Neuronal stem cell (in vitro differentiated cells): ENCODE results near the gene PER2.
A peak's percentile ranks its signal among the peaks of the same experiment; 100 is the strongest.

Source experiments
- DNase-seq: peaks from one replicate; pipeline ENCODE4 v3.0.0-alpha.2; 2013; ENCODE audit warnings: low spot score
- H2AFZ ChIP-seq: one replicate; pipeline ENCODE4 v1.6.1; 2013; ENCODE audit warnings: mild to moderate bottlenecking, low read length, inconsistent platforms
- H2AK5ac ChIP-seq: 2 replicates; pipeline ENCODE4 v1.6.1; 2013; ENCODE audit warnings: low read depth, mild to moderate bottlenecking, inconsistent platforms, low read length, moderate library complexity, mixed read lengths
- H2BK120ac ChIP-seq: 2 replicates; pipeline ENCODE4 v1.6.1; 2013; ENCODE audit warnings: low read depth, mild to moderate bottlenecking, inconsistent platforms, low read length, moderate library complexity, mixed read lengths
- H2BK12ac ChIP-seq: one replicate; pipeline ENCODE4 v1.6.1; 2013; ENCODE audit warnings: low read length, inconsistent platforms
- H2BK15ac ChIP-seq: 2 replicates; pipeline ENCODE4 v1.6.1; 2013; ENCODE audit warnings: mild to moderate bottlenecking, low read length, inconsistent platforms, mixed read lengths
- H2BK5ac ChIP-seq: one replicate; pipeline ENCODE4 v1.6.1; 2013; ENCODE audit warnings: inconsistent platforms, mild to moderate bottlenecking, low read length, moderate library complexity
- H3K14ac ChIP-seq: one replicate; pipeline ENCODE4 v1.6.1; 2013; ENCODE audit warnings: low read length, inconsistent platforms
- H3K18ac ChIP-seq: 2 replicates; pipeline ENCODE4 v1.6.1; 2013; ENCODE audit warnings: low read length, inconsistent platforms
- H3K23ac ChIP-seq: 2 replicates; pipeline ENCODE4 v1.6.1; 2013; ENCODE audit warnings: low read depth, mild to moderate bottlenecking, mixed read lengths, low read length, inconsistent platforms; ENCODE audit not compliant: poor library complexity
- H3K27ac ChIP-seq: replicated peaks from 3 replicates; pipeline ENCODE4 v1.5.1; 2013; ENCODE audit warnings: low read length, inconsistent platforms
- H3K27me3 ChIP-seq, 3 experiments: 2 replicates each; pipeline ENCODE4 v1.6.1; 2013; ENCODE audit warnings: low read length in 3 of 3, mild to moderate bottlenecking in 2 of 3, inconsistent platforms in 1 of 3, low read depth in 1 of 3, mixed read lengths in 1 of 3, moderate library complexity in 1 of 3; ENCODE audit not compliant: control insufficient read depth in 3 of 3, insufficient read depth in 3 of 3
- H3K36me3 ChIP-seq, 2 donors: replicated peaks in 1 of 2; 2 replicates each; pipeline ENCODE4 v1.6.1; 2013; ENCODE audit warnings: low read length in 2 of 2; ENCODE audit not compliant: control insufficient read depth in 2 of 2, insufficient read depth in 2 of 2
- H3K4ac ChIP-seq: 2 replicates; pipeline ENCODE4 v1.6.1; 2013; ENCODE audit warnings: inconsistent platforms, mild to moderate bottlenecking, low read length, moderate library complexity
- H3K4me1 ChIP-seq, 2 donors: 1 replicate in 1 of 2; 2 replicates in 1 of 2; pipeline ENCODE4 v1.6.1; 2013; ENCODE audit warnings: low read length in 2 of 2, low read depth in 1 of 2; ENCODE audit not compliant: control insufficient read depth in 2 of 2, insufficient read depth in 1 of 2
- H3K4me2 ChIP-seq: one replicate; pipeline ENCODE4 v1.6.1; 2013; ENCODE audit warnings: mild to moderate bottlenecking, low read length, inconsistent platforms; ENCODE audit not compliant: insufficient read depth, poor library complexity, severe bottlenecking
- H3K4me3 ChIP-seq, 2 donors: 2 replicates each; pipeline ENCODE4 v1.5.1; 2013; ENCODE audit warnings: low read length in 2 of 2, mild to moderate bottlenecking in 2 of 2, inconsistent platforms in 1 of 2, moderate library complexity in 1 of 2
- H3K79me1 ChIP-seq: one replicate; pipeline ENCODE4 v1.6.1; 2013; ENCODE audit warnings: low read depth, mild to moderate bottlenecking, inconsistent platforms, low read length, moderate library complexity
- H3K9ac ChIP-seq: one replicate; pipeline ENCODE4 v1.6.1; 2013; ENCODE audit warnings: mild to moderate bottlenecking, low read depth, low read length, inconsistent platforms; ENCODE audit not compliant: poor library complexity
- H3K9me3 ChIP-seq, 2 donors: replicated peaks in 1 of 2; 2 replicates each; pipeline versions ENCODE3 to v1.6.1; 2013; ENCODE audit warnings: low read length in 2 of 2, mild to moderate bottlenecking in 2 of 2, inconsistent platforms in 1 of 2, low read depth in 1 of 2, mixed read lengths in 1 of 2, moderate library complexity in 1 of 2; ENCODE audit not compliant: control insufficient read depth in 2 of 2, insufficient read depth in 1 of 2
- H4K8ac ChIP-seq: one replicate; pipeline ENCODE4 v1.6.1; 2013; ENCODE audit warnings: low read depth, mild to moderate bottlenecking, inconsistent platforms, low read length, moderate library complexity
- H4K91ac ChIP-seq: one replicate; pipeline ENCODE4 v1.6.1; 2013; ENCODE audit warnings: low read length, low read depth, mild to moderate bottlenecking, inconsistent platforms; ENCODE audit not compliant: poor library complexity
- WGBS, 2 donors: extraction: QIAGEN DNeasy Blood & Tissue Kit; methylation state at CpG; one replicate each; pipeline ENCODE4 v1.1.7; 2013; ENCODE audit warnings: missing lambda C conversion rate in 2 of 2, mixed read lengths in 1 of 2; ENCODE audit not compliant: insufficient read length in 2 of 2, insufficient replicate concordance in 1 of 2; ENCODE audit errors: extremely low coverage in 2 of 2; 5-methylcytosine and 5-hydroxymethylcytosine counted together

Gene PER2

DNA sequence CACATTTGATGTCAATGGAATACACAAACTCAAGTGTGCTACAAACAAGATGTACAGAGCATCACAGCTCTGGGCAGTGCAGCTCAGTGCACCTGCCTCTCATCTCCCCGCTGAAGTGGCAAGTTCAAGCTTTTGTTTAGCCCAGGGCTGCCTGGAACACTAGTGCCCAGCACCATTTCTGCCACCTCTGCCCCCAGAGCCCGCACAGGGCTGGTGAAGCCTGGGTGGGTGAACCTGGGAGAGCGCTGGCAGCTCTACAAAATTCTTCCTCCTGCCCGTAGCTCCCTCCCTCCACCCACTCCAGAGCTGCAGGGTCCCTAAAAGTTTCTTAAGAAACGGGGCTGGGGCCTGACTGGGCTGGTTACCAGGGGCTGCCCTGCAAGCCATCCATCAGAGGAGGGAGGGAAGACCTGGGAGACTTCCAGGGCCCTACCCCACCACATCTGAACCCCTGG is 50.1 kb downstream of the PER2 start:
- Histone ChIP-seq H3K18ac (no peak overlapping the region), H4K8ac (no peak overlapping the region), H3K36me3 (peaks cover 0 to 6% of the 10 kb centered on the region in 2 donors), H2BK5ac (peak overlapping the region; percentile 46), H2BK12ac (no peak overlapping the region), H3K4me3 (peak overlapping the region in 1 of 2 donors; percentile 82), H2AFZ (no peak overlapping the region), H3K9ac (no peak overlapping the region), H3K79me1 (peaks cover 5% of the 10 kb centered on the region), H3K27ac (no peak overlapping the region), H4K91ac (no peak overlapping the region), H3K9me3 (peaks cover 3 to 7% of the 10 kb centered on the region in 2 donors), H2BK120ac (no peak overlapping the region), H3K23ac (no peak overlapping the region), H2BK15ac (peak overlapping the region; percentile 59), H3K4me1 (peaks cover 5 to 13% of the 10 kb centered on the region in 2 donors), H3K14ac (no peak overlapping the region), H2AK5ac (peak overlapping the region; percentile 95), H3K27me3 (peaks cover 4 to 45% (median 4%) of the 10 kb centered on the region in 3 experiments), H3K4ac (no peak overlapping the region), H3K4me2 (no peak overlapping the region)
- no peak for DNase-seq
- WGBS, 2 donors: no CpG with 5 or more reads among the region's 5 CpGs

DNA sequence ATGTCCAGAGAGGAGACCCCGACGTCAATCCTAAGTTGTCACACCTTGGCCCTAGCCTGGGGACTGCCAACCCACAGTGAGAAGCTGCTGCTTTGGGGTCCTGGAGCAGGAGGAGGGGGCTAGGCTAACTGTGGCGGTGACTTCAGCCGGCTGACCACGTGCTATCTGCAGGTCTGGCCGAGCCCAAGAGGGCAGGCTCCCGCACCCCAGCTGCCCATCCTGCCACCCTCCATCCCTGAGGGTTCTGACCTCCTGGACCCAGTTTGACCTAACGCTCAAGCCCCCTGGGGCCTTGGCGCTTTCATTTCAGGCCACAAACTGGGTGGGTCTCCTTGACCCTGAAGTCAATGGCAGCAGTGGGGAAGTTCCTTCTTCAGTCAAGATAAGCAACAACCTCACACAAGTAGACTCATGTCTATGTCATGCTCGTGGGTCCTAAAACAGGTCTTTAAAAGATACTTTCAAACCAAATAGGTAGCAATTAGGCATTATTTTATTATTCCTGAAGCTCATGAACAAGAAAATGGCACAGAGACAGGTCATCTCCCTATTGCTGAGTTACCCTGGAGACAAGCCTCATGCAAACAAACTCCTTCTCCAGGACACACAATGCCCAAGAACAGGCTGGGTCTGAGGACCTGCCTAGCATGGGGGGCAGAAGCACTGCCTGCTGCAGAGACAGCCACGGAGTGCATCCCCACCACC is 50.8 kb downstream of the PER2 start:
- Histone ChIP-seq H2AFZ (no peak overlapping the region), H3K27ac (no peak overlapping the region), H3K4me1 (peaks cover 5 to 8% of the 10 kb centered on the region in 2 donors), H3K36me3 (peaks cover 0 to 6% of the 10 kb centered on the region in 2 donors), H3K18ac (no peak overlapping the region), H2BK15ac (no peak overlapping the region), H3K4ac (no peak overlapping the region), H4K8ac (no peak overlapping the region), H3K4me3 (no peak overlapping the region), H2BK5ac (no peak overlapping the region), H3K27me3 (peaks cover 4 to 45% (median 6%) of the 10 kb centered on the region in 3 experiments), H2BK12ac (no peak overlapping the region), H3K79me1 (peaks cover 5% of the 10 kb centered on the region), H3K14ac (no peak overlapping the region), H4K91ac (no peak overlapping the region), H3K9me3 (peaks cover 3 to 7% of the 10 kb centered on the region in 2 donors), H2AK5ac (no peak overlapping the region), H3K4me2 (no peak overlapping the region), H3K23ac (no peak overlapping the region), H2BK120ac (no peak overlapping the region), H3K9ac (no peak overlapping the region)
- WGBS, 2 donors: no CpG with 5 or more reads among the region's 11 CpGs
- no peak for DNase-seq

DNA sequence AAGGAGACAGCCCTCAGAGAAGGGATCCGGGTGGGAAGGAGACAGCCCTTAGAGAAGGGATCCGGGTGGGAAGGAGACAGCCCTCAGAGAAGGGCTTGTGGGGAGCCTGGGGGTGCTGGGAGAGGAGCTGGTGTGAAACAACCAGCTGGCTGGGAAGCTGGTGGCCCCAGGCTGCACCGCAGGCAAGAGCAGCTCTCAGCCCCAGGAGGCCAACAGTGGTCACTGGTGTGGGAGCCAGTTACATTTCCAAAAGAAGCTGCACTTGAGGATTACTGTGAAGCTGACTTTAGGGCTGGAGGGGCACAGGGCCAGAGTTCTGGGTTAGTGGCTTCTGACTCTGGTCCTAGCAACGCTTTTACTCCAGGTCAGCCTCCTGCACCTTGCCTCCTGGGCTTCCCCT is 51.8 kb downstream of the PER2 start:
- H2BK12ac ChIP-seq: no peak overlapping the region
- H3K4ac ChIP-seq: no peak overlapping the region
- peaks cover 5% of the 10 kb centered on the region for H3K79me1 ChIP-seq
- no peak for DNase-seq
- H3K36me3 ChIP-seq: peaks cover 0 to 6% of the 10 kb centered on the region in 2 donors
- peaks cover 4 to 38% (median 16%) of the 10 kb centered on the region in 3 experiments for H3K27me3 ChIP-seq
- H3K23ac ChIP-seq: no peak overlapping the region
- H4K91ac ChIP-seq: no peak overlapping the region
- no peak overlapping the region for H3K9ac ChIP-seq
- H2AK5ac ChIP-seq: no peak overlapping the region
- H3K4me1 ChIP-seq: peaks cover 5% of the 10 kb centered on the region in 2 donors
- H3K27ac ChIP-seq: no peak overlapping the region
- no peak overlapping the region for H2BK15ac ChIP-seq
- peaks cover 3 to 13% of the 10 kb centered on the region in 2 donors for H3K9me3 ChIP-seq
- H3K4me2 ChIP-seq: no peak overlapping the region
- no peak overlapping the region for H3K14ac ChIP-seq
- no peak overlapping the region for H2AFZ ChIP-seq
- no peak overlapping the region for H2BK120ac ChIP-seq
- H4K8ac ChIP-seq: no peak overlapping the region
- no CpG with 5 or more reads among the region's 4 CpGs for WGBS, 2 donors
- no peak overlapping the region for H2BK5ac ChIP-seq
- no peak overlapping the region for H3K18ac ChIP-seq
- no peak overlapping the region for H3K4me3 ChIP-seq

DNA sequence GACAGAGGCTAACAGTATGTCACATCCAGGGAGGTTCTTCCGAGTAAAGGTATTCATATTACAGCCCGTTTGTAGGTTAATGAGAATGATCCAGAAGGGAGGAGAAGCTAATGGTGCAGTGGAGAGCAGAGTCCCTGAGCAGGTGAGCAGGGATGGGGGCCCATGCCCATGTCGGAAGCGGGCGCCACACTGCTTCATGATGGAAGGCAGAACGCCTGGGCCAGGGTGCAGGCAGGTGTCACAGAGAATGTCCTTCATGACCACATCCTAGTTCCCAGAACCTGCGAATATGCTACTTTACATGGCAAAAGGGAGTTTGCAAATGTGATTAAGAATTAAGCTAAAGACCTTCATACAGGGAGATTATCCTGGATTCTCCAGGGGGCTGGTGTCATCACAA is 52.6 kb downstream of the PER2 start:
- Histone ChIP-seq H3K4me2 (no peak overlapping the region), H3K9ac (no peak overlapping the region), H2BK15ac (no peak overlapping the region), H3K14ac (no peak overlapping the region), H3K4me3 (no peak overlapping the region), H2BK120ac (no peak overlapping the region), H3K18ac (no peak overlapping the region), H3K23ac (no peak overlapping the region), H3K4me1 (peaks cover 2 to 5% of the 10 kb centered on the region in 2 donors), H2AK5ac (no peak overlapping the region), H2BK5ac (no peak overlapping the region), H2BK12ac (no peak overlapping the region), H2AFZ (no peak overlapping the region), H3K79me1 (peaks cover 5% of the 10 kb centered on the region), H4K8ac (no peak overlapping the region), H3K36me3 (peaks cover 0 to 6% of the 10 kb centered on the region in 2 donors), H4K91ac (no peak overlapping the region), H3K27me3 (peaks cover 4 to 39% (median 23%) of the 10 kb centered on the region in 3 experiments), H3K9me3 (peaks cover 3 to 13% of the 10 kb centered on the region in 2 donors), H3K27ac (no peak overlapping the region), H3K4ac (no peak overlapping the region)
- WGBS, 2 donors: no CpG with 5 or more reads among the region's 7 CpGs
- DNase-seq: no peak
